AG04450 (cell line): ENCODE results near the gene ITPR1. TPM values are rescaled to one million over a fixed set of nuclear protein-coding genes. Genes with fewer than 3 reads are reported as not detected.

Experiments used
- CTCF ChIA-PET: fragments of 300-600, 350-600 bp; formaldehyde crosslinking; extraction: SDS; loops from one replicate; lab custom pipeline; 2022; ENCODE audit warnings: antibody characterized with exemption, inconsistent platforms; lab: Charles Lee
- POLR2A ChIA-PET: fragments of 350-600 bp; formaldehyde crosslinking; extraction: SDS; loops from one replicate; lab custom pipeline; 2021; ENCODE audit warnings: antibody characterized with exemption, inconsistent platforms; lab: Yijun Ruan, JAX
- DNase-seq: peaks from one replicate; pipeline ENCODE4 v3.0.0-alpha.2; 2011; ENCODE audit warnings: low read depth, low spot score
- H3K27ac ChIP-seq: one replicate; pipeline ENCODE4 v1.5.1; 2012; ENCODE audit warnings: low read depth, low read length, control low read depth
- H3K27me3 ChIP-seq: one replicate; pipeline ENCODE4 v1.6.0; 2012; ENCODE audit warnings: low read length; ENCODE audit not compliant: control insufficient read depth, insufficient read depth
- H3K4me3 ChIP-seq: 2 replicates; pipeline ENCODE4 v1.5.1; 2011; ENCODE audit warnings: mild to moderate bottlenecking, low read depth, low read length, control low read depth
- H3K9me3 ChIP-seq: 2 replicates; pipeline ENCODE4 v1.5.1; 2012; ENCODE audit warnings: low read length; ENCODE audit not compliant: control insufficient read depth, insufficient read depth
- CTCF ChIP-seq: IDR thresholded peaks from 2 replicates; pipeline ENCODE4 v1.5.1; 2011; ENCODE audit warnings: low read depth, low read length, control low read depth, inconsistent platforms
- polyA plus RNA-seq: library from polyadenylated mRNA; depleted of rRNA; stranded (reverse); fragments of >200 nt; gene quantifications from 2 replicates; pipeline ENCODE4 v1.2.3, GENCODE V29; 2011

The ITPR1 gene
- polyA plus RNA-seq, 1 experiment = 7.4 TPM

GRCh38 chr3:4549896-4550295, 56.7 kb downstream of the ITPR1 start:
- ChIA-PET CTCF (interaction anchor here (0.6 kb wide), 1 partner anchor 110 kb away, joined by 4 read pairs; no protein-coding TSS in a partner anchor), POLR2A (no interaction called here)
- Histone ChIP-seq H3K27ac (no peak overlapping the region), H3K4me3 (no peak overlapping the region), H3K9me3 (no peaks in the 10 kb centered on the region), H3K27me3 (peaks cover 2% of the 10 kb centered on the region)
- no peak for DNase-seq
- TF ChIP-seq CTCF = no peak

GRCh38 chr3:4551051-4551711, 58.0 kb downstream of the ITPR1 start:
- no peak for TF ChIP-seq CTCF
- ChIA-PET CTCF (interaction anchor here (1.2 kb wide), 1 partner anchor 82 kb away, joined by 4 read pairs; no protein-coding TSS in a partner anchor), POLR2A (interaction anchor here (1.5 kb wide), 1 partner anchor 58 kb away, joined by 7 read pairs; the partner anchor contains the start of gene ITPR1)
- no peak overlapping the region for H3K27ac ChIP-seq
- H3K9me3 ChIP-seq = no peaks in the 10 kb centered on the region
- peaks cover 2% of the 10 kb centered on the region for H3K27me3 ChIP-seq
- H3K4me3 ChIP-seq = no peak overlapping the region
- DNase-seq = no peak

GRCh38 chr3:4551794-4552442, 58.8 kb downstream of the ITPR1 start:
- Histone ChIP-seq H3K9me3 (no peaks in the 10 kb centered on the region), H3K27me3 (peaks cover 2% of the 10 kb centered on the region), H3K27ac (no peak overlapping the region), H3K4me3 (no peak overlapping the region)
- no peak for DNase-seq
- ChIA-PET POLR2A (interaction anchor here (1.5 kb wide), 1 partner anchor 59 kb away, joined by 7 read pairs; the partner anchor contains the start of gene ITPR1), CTCF (interaction anchor here (1.2 kb wide), 1 partner anchor 82 kb away, joined by 4 read pairs; no protein-coding TSS in a partner anchor)
- TF ChIP-seq CTCF = no peak

GRCh38 chr3:4552811-4553210, 59.7 kb downstream of the ITPR1 start:
- TF ChIP-seq CTCF = no peak
- POLR2A ChIA-PET = interaction anchor here (0.7 kb wide), 1 partner anchor 139 kb away, joined by 7 read pairs; no protein-coding TSS in a partner anchor
- CTCF ChIA-PET = interaction anchor here (1.0 kb wide), 1 partner anchor 80 kb away, joined by 10 read pairs; no protein-coding TSS in a partner anchor
- H3K27ac ChIP-seq = no peak overlapping the region
- H3K27me3 ChIP-seq = peaks cover 2% of the 10 kb centered on the region
- no peak overlapping the region for H3K4me3 ChIP-seq
- no peak for DNase-seq
- no peaks in the 10 kb centered on the region for H3K9me3 ChIP-seq
